H1 (cell line): ENCODE measurements around the gene C22orf31. TPM values are rescaled to one million over a fixed set of nuclear protein-coding genes. Genes with fewer than 3 reads are reported as not detected.

ENCODE experiments used
- CTCF ChIA-PET: fragments of 300-600 bp; sonication (Branson Sonifier 250); formaldehyde crosslinking; loops from one replicate; lab custom pipeline; 2021; ENCODE audit not compliant: partially characterized antibody; lab: Charles Lee
- POLR2A ChIA-PET: fragments of 300-600 bp; sonication (Branson Sonifier 250); formaldehyde crosslinking; loops from one replicate; lab custom pipeline; 2021; ENCODE audit warnings: inconsistent platforms; ENCODE audit not compliant: partially characterized antibody; lab: Charles Lee
- DNase-seq, 2 experiments: peaks; one replicate each; pipeline versions ENCODE4 v3.0.0 to v3.0.0-alpha.2; 2010 to 2022; ENCODE audit warnings: low spot score in 2 of 2, low read depth in 1 of 2, mixed read lengths in 1 of 2
- FAIRE-seq: peaks from 2 replicates; lab custom pipeline; 2011; peaks lifted over from hg19 to GRCh38; lab: Jason Lieb, UNC
- H2AFZ ChIP-seq: 2 replicates; pipeline ENCODE4 v1.8.1; 2012; ENCODE audit warnings: low read length, inconsistent platforms
- H2AK5ac ChIP-seq: 2 replicates; pipeline ENCODE4 v1.6.1; 2013; ENCODE audit warnings: low read depth, low read length
- H2BK120ac ChIP-seq: replicated peaks from 2 replicates; pipeline ENCODE3; 2013; ENCODE audit warnings: low read depth, low read length, inconsistent platforms
- H2BK12ac ChIP-seq: 2 replicates; pipeline ENCODE4 v1.6.1; 2013; ENCODE audit warnings: low read depth, low read length
- H2BK15ac ChIP-seq: 2 replicates; pipeline ENCODE4 v1.6.1; 2013; ENCODE audit warnings: low read length
- H2BK20ac ChIP-seq: 2 replicates; pipeline ENCODE4 v1.6.1; 2013; ENCODE audit warnings: low read length
- H2BK5ac ChIP-seq: 2 replicates; pipeline ENCODE4 v1.6.1; 2013; ENCODE audit warnings: low read depth, low read length
- H3K14ac ChIP-seq: 2 replicates; pipeline ENCODE4 v1.6.1; 2013; ENCODE audit warnings: inconsistent platforms; ENCODE audit not compliant: insufficient read length
- H3K18ac ChIP-seq: 2 replicates; pipeline ENCODE4 v1.6.1; 2013; ENCODE audit warnings: low read length; ENCODE audit errors: extremely low read depth
- H3K23ac ChIP-seq: 2 replicates; pipeline ENCODE4 v1.6.1; 2013; ENCODE audit warnings: inconsistent platforms; ENCODE audit not compliant: insufficient read length
- H3K23me2 ChIP-seq: 2 replicates; pipeline ENCODE4 v1.6.1; 2013; ENCODE audit warnings: low read depth, low read length
- H3K27ac ChIP-seq: 2 replicates; pipeline ENCODE4 v1.6.1; 2011; ENCODE audit warnings: low read depth, low read length, inconsistent platforms
- H3K27me3 ChIP-seq, 4 experiments: replicated peaks in 1 of 4; 1 replicate in 1 of 4; 2 replicates in 3 of 4; pipeline versions ENCODE4 v1.6.1 to v1.8.1; 2011 to 2013; ENCODE audit warnings: low read length in 3 of 4, mild to moderate bottlenecking in 3 of 4, inconsistent platforms in 2 of 4, mixed read lengths in 2 of 4, moderate library complexity in 1 of 4; ENCODE audit not compliant: control insufficient read depth in 3 of 4, insufficient read depth in 3 of 4; ENCODE audit errors: extremely low read depth in 1 of 4
- H3K36me3 ChIP-seq, 4 experiments: 2 replicates each; pipeline versions ENCODE4 v1.6.1 to v1.8.1; 2011 to 2013; ENCODE audit warnings: mild to moderate bottlenecking in 4 of 4, low read length in 3 of 4, moderate library complexity in 2 of 4, control low read depth in 1 of 4, inconsistent platforms in 1 of 4; ENCODE audit not compliant: insufficient read depth in 4 of 4, control insufficient read depth in 2 of 4
- H3K4ac ChIP-seq: replicated peaks from 2 replicates; pipeline ENCODE3; 2013; ENCODE audit warnings: low read length, low read depth, mixed read lengths, inconsistent platforms; ENCODE audit not compliant: insufficient read length
- H3K4me1 ChIP-seq, 4 experiments: replicated peaks in 1 of 4; 1 replicate in 1 of 4; 2 replicates in 3 of 4; pipeline versions ENCODE4 v1.6.1 to v1.8.1; 2011 to 2013; ENCODE audit warnings: low read length in 3 of 4, inconsistent platforms in 2 of 4, mixed read lengths in 1 of 4; ENCODE audit not compliant: insufficient read depth in 4 of 4, control insufficient read depth in 3 of 4
- H3K4me2 ChIP-seq, 2 experiments: 2 replicates each; pipeline versions ENCODE4 v1.6.1 to v1.8.1; 2011 to 2013; ENCODE audit warnings: low read depth in 2 of 2, low read length in 2 of 2, control low read depth in 1 of 2, inconsistent platforms in 1 of 2, mild to moderate bottlenecking in 1 of 2; ENCODE audit not compliant: insufficient read depth in 1 of 2
- H3K4me3 ChIP-seq, 4 experiments: fragments of 200-600, 300-600 bp in 1 of 4; sonication (generic), shearing (Covaris generic), sonication (Bioruptor Twin) in 1 of 4; 2 replicates each; pipeline versions ENCODE4 v1.5.1 to v1.8.1; 2011 to 2016; ENCODE audit warnings: low read length in 4 of 4, low read depth in 3 of 4, control low read depth in 2 of 4, inconsistent platforms in 2 of 4, mild to moderate bottlenecking in 2 of 4, mixed read lengths in 1 of 4, moderate library complexity in 1 of 4; ENCODE audit not compliant: insufficient read depth in 2 of 4; ENCODE audit errors: extremely low read depth in 1 of 4
- H3K56ac ChIP-seq: replicated peaks from 2 replicates; pipeline ENCODE3; 2013; ENCODE audit warnings: low read depth, mild to moderate bottlenecking, mixed read lengths, low read length, inconsistent platforms; ENCODE audit not compliant: insufficient read length
- H3K79me1 ChIP-seq: 2 replicates; pipeline ENCODE4 v1.6.1; 2013; ENCODE audit warnings: low read depth, low read length, control low read depth
- H3K79me2 ChIP-seq, 2 experiments: 2 replicates each; pipeline versions ENCODE4 v1.6.1 to v1.8.1; 2012 to 2013; ENCODE audit warnings: low read length in 2 of 2, mild to moderate bottlenecking in 2 of 2, inconsistent platforms in 1 of 2; ENCODE audit not compliant: insufficient read depth in 2 of 2, control insufficient read depth in 1 of 2
- H3K9ac ChIP-seq, 4 experiments: replicated peaks in 1 of 4; 1 replicate in 1 of 4; 2 replicates in 3 of 4; pipeline versions ENCODE4 v1.6.1 to v1.8.1; 2011 to 2013; ENCODE audit warnings: low read depth in 3 of 4, low read length in 3 of 4, control low read depth in 2 of 4, mild to moderate bottlenecking in 2 of 4, moderate library complexity in 2 of 4, inconsistent platforms in 1 of 4; ENCODE audit errors: extremely low read depth in 1 of 4
- H3K9me3 ChIP-seq, 2 experiments: 2 replicates each; pipeline versions ENCODE4 v1.6.1 to v1.8.1; 2012 to 2013; ENCODE audit warnings: mild to moderate bottlenecking in 2 of 2, moderate library complexity in 2 of 2, control low read depth in 1 of 2, inconsistent platforms in 1 of 2, low read depth in 1 of 2, low read length in 1 of 2, mixed read lengths in 1 of 2; ENCODE audit not compliant: insufficient read depth in 2 of 2
- H4K20me1 ChIP-seq, 2 experiments: replicated peaks in 1 of 2; 2 replicates each; pipeline versions ENCODE3 to v1.8.1; 2011 to 2013; ENCODE audit warnings: inconsistent platforms in 2 of 2, low read length in 2 of 2, mild to moderate bottlenecking in 1 of 2; ENCODE audit not compliant: insufficient read depth in 2 of 2, control insufficient read depth in 1 of 2
- H4K5ac ChIP-seq: 2 replicates; pipeline ENCODE4 v1.6.1; 2013; ENCODE audit warnings: low read length, low read depth, mixed read lengths, inconsistent platforms; ENCODE audit not compliant: insufficient read length
- H4K8ac ChIP-seq: 2 replicates; pipeline ENCODE4 v1.8.0; 2013; ENCODE audit warnings: mild to moderate bottlenecking, moderate library complexity, low read length, inconsistent platforms; ENCODE audit not compliant: insufficient read depth; ENCODE audit errors: extremely low read depth
- H4K91ac ChIP-seq: replicated peaks from 2 replicates; pipeline ENCODE3; 2013; ENCODE audit warnings: low read length, mixed read lengths, inconsistent platforms; ENCODE audit not compliant: insufficient read length
- ATF2 ChIP-seq: IDR thresholded peaks from 2 replicates; pipeline ENCODE4 v1.6.1; 2012; ENCODE audit warnings: low read length, inconsistent platforms
- CHD1 ChIP-seq: IDR thresholded peaks from 2 replicates; pipeline ENCODE4 v1.6.1; 2012; ENCODE audit warnings: low read depth, low read length, improper control_type of control experiment
- E2F6 ChIP-seq: IDR thresholded peaks from 2 replicates; pipeline ENCODE4 v1.6.1; 2012; ENCODE audit warnings: inconsistent platforms
- FOSL1 ChIP-seq: IDR thresholded peaks from 2 replicates; pipeline ENCODE4 v1.6.1; 2011; ENCODE audit warnings: mild to moderate bottlenecking, low read depth, low read length, moderate library complexity; ENCODE audit not compliant: insufficient read depth
- NANOG ChIP-seq: IDR thresholded peaks from 2 replicates; pipeline ENCODE4 v1.6.1; 2011; ENCODE audit warnings: low read length, low read depth, mild to moderate bottlenecking, inconsistent platforms; ENCODE audit not compliant: insufficient read depth, poor library complexity, severe bottlenecking
- POLR2A ChIP-seq, 2 experiments: IDR thresholded peaks; 1 replicate in 1 of 2; 2 replicates in 1 of 2; pipeline ENCODE4 v1.6.1; 2011; ENCODE audit warnings: low read depth in 2 of 2, low read length in 2 of 2, mild to moderate bottlenecking in 2 of 2; ENCODE audit errors: control extremely low read depth in 1 of 2
- RAD21 ChIP-seq, 2 experiments: IDR thresholded peaks in 1 of 2; conservative IDR thresholded peaks in 1 of 2; 2 replicates each; pipeline ENCODE4 v1.6.1; 2011; ENCODE audit warnings: low read depth in 2 of 2, low read length in 2 of 2, improper control_type of control experiment in 1 of 2, inconsistent platforms in 1 of 2, mild to moderate bottlenecking in 1 of 2, moderate library complexity in 1 of 2
- SP2 ChIP-seq: IDR thresholded peaks from 2 replicates; pipeline ENCODE4 v1.6.1; 2012; ENCODE audit warnings: mild to moderate bottlenecking, low read length, inconsistent platforms
- WGBS, 2 experiments: shearing (Covaris generic) in 1 of 2; methylation state at CpG; one replicate each; pipeline versions ENCODE4 v1.1.6 to v1.1.7; 2013 to 2015; ENCODE audit warnings: low lambda C conversion rate in 2 of 2, mixed read lengths in 2 of 2, inconsistent platforms in 1 of 2, low coverage in 1 of 2, missing lambda C conversion rate in 1 of 2; ENCODE audit not compliant: insufficient replicate concordance in 2 of 2, insufficient coverage in 1 of 2, insufficient read length in 1 of 2; ENCODE audit errors: extremely low coverage in 1 of 2, missing lambda C conversion rate in 1 of 2; 5-methylcytosine and 5-hydroxymethylcytosine counted together
- polyA plus RNA-seq, 7 experiments: library from polyadenylated mRNA; depleted of rRNA in 3 of 7; stranded (reverse) in 5 of 7; unstranded in 2 of 7; fragments of >200 nt in 5 of 7; fragments of 200-250 nt in 2 of 7; gene quantifications; 1 replicate in 5 of 7; 2 replicates in 1 of 7; 4 replicates in 1 of 7; pipeline versions ENCODE4 v1.2.1 to v1.2.3, GENCODE V29; 2011 to 2013; ENCODE audit warnings: missing spikeins in 2 of 7, mixed read lengths in 2 of 7
- total RNA-seq: library from RNA; stranded (reverse); fragmentation: NEBNext Ultra II Directional; extraction: Animal tissue kit (Norgen Biotek cat#: 25700); gene quantifications from 2 replicates; pipeline ENCODE4 v1.2.1, GENCODE V29; 2021

C22orf31 gene
- total and polyA plus RNA-seq, 2 of the 8 experiments (the other 6 are each of a cell fraction or from before 2014, with no cell fraction given), result not detected

DNA sequence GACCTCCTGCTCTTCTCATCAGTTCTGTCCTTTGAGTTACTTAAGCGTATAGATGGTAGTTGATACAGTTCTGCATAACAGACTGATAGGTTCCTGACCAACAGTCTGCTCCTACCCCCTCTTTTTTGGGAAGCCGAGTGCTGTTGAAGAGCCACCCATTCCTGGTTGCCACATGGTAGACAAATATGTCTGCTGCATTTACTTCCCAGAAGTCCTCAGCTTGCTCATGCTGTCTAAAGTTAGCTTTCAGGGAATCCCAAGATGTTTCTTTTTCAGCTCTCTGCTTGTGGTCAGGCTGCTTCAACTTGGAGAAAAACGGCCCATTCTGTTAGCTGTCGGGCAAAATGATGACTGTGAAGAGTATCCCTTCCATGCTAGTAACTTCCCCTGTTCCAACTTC, 48.7 kb downstream of the C22orf31 start:
- Histone ChIP-seq H3K23me2 (no peaks in the 10 kb centered on the region), H4K20me1 (peaks cover 0 to 2% of the 10 kb centered on the region in 2 experiments), H2BK120ac (no peak overlapping the region), H3K36me3 (peaks cover 0 to 3% (median 0%) of the 10 kb centered on the region in 4 experiments; a peak in 1 of 8 replicates), H2AK5ac (no peak overlapping the region), H3K9me3 (no peaks in the 10 kb centered on the region), H2AFZ (no peak overlapping the region), H2BK20ac (no peak overlapping the region), H4K5ac (no peak overlapping the region), H3K18ac (no peak overlapping the region), H3K4me3 (no peak overlapping the region), H3K14ac (no peak overlapping the region), H3K9ac (no peak overlapping the region), H3K23ac (no peak overlapping the region), H2BK12ac (no peak overlapping the region), H3K56ac (no peak overlapping the region), H3K4me1 (peaks cover 5 to 23% (median 10%) of the 10 kb centered on the region in 4 experiments; a peak in 5 of 7 replicates), H3K79me2 (peaks cover 2 to 52% of the 10 kb centered on the region in 2 experiments; a peak in 2 of 4 replicates), H2BK5ac (no peak overlapping the region), H3K27ac (no peak overlapping the region), H4K8ac (no peak overlapping the region), H3K4me2 (no peak overlapping the region), H3K27me3 (no peaks in the 10 kb centered on the region; a peak in 1 of 7 replicates), H3K4ac (no peak overlapping the region), H3K79me1 (peaks cover 3% of the 10 kb centered on the region; the same call in 1 of the 2 replicates), H2BK15ac (no peak overlapping the region), H4K91ac (no peak overlapping the region)
- TF ChIP-seq CHD1, result no peak
- TF ChIP-seq NANOG, result no peak
- TF ChIP-seq SP2, result no peak
- no peak for TF ChIP-seq FOSL1
- no peak for TF ChIP-seq E2F6
- TF ChIP-seq POLR2A (IDR thresholded peaks at IDR 0.05; ENCODE audit: control extremely low read depth in 1 of 2, low read depth in 2 of 2, low read length in 2 of 2), result no peak
- TF ChIP-seq ATF2, result no peak
- no peak for TF ChIP-seq RAD21 (IDR thresholded peaks at IDR 0.05 in 1 of 2, conservative IDR thresholded peaks at IDR 0.05 in 1 of 2; ENCODE audit: low read depth in 2 of 2, low read length in 2 of 2)
- POLR2A ChIA-PET, result interaction anchor here (1.0 to 1.5 kb wide), 3 partner anchors 8 to 130 kb away, joined by 3 to 6 read pairs (median 3); partner anchors contain the start of gene ZNRF3
- DNase-seq, result no peak
- no peak for FAIRE-seq
- CTCF ChIA-PET, result interaction anchor here (0.8 to 5.2 kb wide), 6 partner anchors 14 to 93 kb away, joined by 3 to 37 read pairs (median 4); no protein-coding TSS in a partner anchor
- WGBS, 2 experiments, result 92% methylated on average over 4 of the region's 4 CpGs; no CpG with 5 or more reads in 1 of the 2 experiments
